Measurements from ENCODE around the gene PTAR1.

DNA sequence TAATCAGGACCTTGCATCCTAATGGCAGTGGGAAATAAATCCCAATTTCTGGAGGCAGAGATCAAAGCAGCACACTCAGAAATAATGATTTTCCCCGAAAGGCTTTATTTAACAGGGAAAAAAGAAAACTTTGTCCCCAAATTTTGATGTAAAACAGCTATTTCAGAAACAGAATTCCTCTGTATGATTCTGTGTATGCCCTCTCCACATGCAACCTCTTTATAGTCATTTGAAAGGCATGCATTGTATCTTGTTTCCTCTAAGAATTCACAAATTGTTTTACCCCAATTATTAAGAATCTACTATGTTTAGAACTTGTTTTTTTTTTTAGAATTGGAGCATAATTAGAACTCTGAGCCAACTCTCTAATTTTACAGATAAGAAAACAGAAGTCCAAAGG lies 2.7 kb upstream of the PTAR1 start:
- TF ChIP-seq, protein P1, sequence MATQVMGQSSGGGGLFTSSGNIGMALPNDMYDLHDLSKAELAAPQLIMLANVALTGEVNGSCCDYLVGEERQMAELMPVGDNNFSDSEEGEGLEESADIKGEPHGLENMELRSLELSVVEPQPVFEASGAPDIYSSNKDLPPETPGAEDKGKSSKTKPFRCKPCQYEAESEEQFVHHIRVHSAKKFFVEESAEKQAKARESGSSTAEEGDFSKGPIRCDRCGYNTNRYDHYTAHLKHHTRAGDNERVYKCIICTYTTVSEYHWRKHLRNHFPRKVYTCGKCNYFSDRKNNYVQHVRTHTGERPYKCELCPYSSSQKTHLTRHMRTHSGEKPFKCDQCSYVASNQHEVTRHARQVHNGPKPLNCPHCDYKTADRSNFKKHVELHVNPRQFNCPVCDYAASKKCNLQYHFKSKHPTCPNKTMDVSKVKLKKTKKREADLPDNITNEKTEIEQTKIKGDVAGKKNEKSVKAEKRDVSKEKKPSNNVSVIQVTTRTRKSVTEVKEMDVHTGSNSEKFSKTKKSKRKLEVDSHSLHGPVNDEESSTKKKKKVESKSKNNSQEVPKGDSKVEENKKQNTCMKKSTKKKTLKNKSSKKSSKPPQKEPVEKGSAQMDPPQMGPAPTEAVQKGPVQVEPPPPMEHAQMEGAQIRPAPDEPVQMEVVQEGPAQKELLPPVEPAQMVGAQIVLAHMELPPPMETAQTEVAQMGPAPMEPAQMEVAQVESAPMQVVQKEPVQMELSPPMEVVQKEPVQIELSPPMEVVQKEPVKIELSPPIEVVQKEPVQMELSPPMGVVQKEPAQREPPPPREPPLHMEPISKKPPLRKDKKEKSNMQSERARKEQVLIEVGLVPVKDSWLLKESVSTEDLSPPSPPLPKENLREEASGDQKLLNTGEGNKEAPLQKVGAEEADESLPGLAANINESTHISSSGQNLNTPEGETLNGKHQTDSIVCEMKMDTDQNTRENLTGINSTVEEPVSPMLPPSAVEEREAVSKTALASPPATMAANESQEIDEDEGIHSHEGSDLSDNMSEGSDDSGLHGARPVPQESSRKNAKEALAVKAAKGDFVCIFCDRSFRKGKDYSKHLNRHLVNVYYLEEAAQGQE (IDR thresholded peaks at IDR 0.05; ENCODE audit: insufficient replicate concordance, low read depth) = no peak
- TF ChIP-seq, protein P2, sequence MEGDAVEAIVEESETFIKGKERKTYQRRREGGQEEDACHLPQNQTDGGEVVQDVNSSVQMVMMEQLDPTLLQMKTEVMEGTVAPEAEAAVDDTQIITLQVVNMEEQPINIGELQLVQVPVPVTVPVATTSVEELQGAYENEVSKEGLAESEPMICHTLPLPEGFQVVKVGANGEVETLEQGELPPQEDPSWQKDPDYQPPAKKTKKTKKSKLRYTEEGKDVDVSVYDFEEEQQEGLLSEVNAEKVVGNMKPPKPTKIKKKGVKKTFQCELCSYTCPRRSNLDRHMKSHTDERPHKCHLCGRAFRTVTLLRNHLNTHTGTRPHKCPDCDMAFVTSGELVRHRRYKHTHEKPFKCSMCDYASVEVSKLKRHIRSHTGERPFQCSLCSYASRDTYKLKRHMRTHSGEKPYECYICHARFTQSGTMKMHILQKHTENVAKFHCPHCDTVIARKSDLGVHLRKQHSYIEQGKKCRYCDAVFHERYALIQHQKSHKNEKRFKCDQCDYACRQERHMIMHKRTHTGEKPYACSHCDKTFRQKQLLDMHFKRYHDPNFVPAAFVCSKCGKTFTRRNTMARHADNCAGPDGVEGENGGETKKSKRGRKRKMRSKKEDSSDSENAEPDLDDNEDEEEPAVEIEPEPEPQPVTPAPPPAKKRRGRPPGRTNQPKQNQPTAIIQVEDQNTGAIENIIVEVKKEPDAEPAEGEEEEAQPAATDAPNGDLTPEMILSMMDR (IDR thresholded peaks at IDR 0.05; ENCODE audit: insufficient read depth, low read length) = no peak
- no peak for TF ChIP-seq POLR2AphosphoS5 (IDR thresholded peaks at IDR 0.05; ENCODE audit: low read depth)
- TF ChIP-seq GABPA (IDR thresholded peaks at IDR 0.05; ENCODE audit: low read depth) = no peak
- TF ChIP-seq SPI1 (IDR thresholded peaks at IDR 0.05; ENCODE audit: borderline replicate concordance, low read depth) = no peak
